HEK293 (cell line): ENCODE results near the gene VASH2.

Experiments
- CTCF ChIA-PET: fragments of 350-600 bp; formaldehyde crosslinking; extraction: SDS; loops from one replicate; lab custom pipeline; 2021; ENCODE audit warnings: antibody characterized with exemption; lab: Yijun Ruan, JAX
- POLR2A ChIA-PET: fragments of 300-600 bp; formaldehyde crosslinking; extraction: SDS; loops from one replicate; lab custom pipeline; 2020; ENCODE audit warnings: antibody characterized with exemption, inconsistent platforms; lab: Yijun Ruan, JAX
- H3K27ac ChIP-seq: fragments of 200-500 bp; sonication (Bioruptor generic); 2 replicates; pipeline ENCODE4 v1.5.1; 2014; ENCODE audit warnings: low read depth, low read length, control low read depth, inconsistent platforms; ENCODE audit errors: extremely low read depth
- H3K36me3 ChIP-seq, 2 experiments: fragments of 200-500 bp in 1 of 2; sonication (Bioruptor generic) in 1 of 2; 1 replicate in 1 of 2; 2 replicates in 1 of 2; pipeline ENCODE4 v1.5.1; 2014 to 2017; ENCODE audit warnings: inconsistent platforms in 2 of 2, low read length in 2 of 2; ENCODE audit not compliant: control insufficient read depth in 2 of 2, insufficient read depth in 1 of 2
- H3K4me1 ChIP-seq: fragments of 200-500 bp; sonication (Bioruptor generic); 2 replicates; pipeline ENCODE4 v1.5.1; 2014; ENCODE audit warnings: mild to moderate bottlenecking, low read length, inconsistent platforms; ENCODE audit not compliant: control insufficient read depth, insufficient read depth
- H3K4me3 ChIP-seq: 2 replicates; pipeline ENCODE4 v1.5.1; 2011; ENCODE audit warnings: low read depth, mild to moderate bottlenecking, control low read depth, low read length, moderate library complexity
- H3K9me3 ChIP-seq: fragments of 200-500 bp; sonication (Bioruptor generic); 2 replicates; pipeline ENCODE4 v1.5.1; 2014; ENCODE audit warnings: low read depth, low read length, inconsistent platforms; ENCODE audit not compliant: control insufficient read depth, insufficient read depth
- FEZF1 ChIP-seq: fragments of 450-650 bp; formaldehyde crosslinking; IDR thresholded peaks from 2 replicates; pipeline ENCODE4 v1.5.1; 2016; ENCODE audit warnings: missing biosample characterization, missing genetic modification characterization
- HOXA7 ChIP-seq: sonication (generic); formaldehyde crosslinking; IDR thresholded peaks from 2 replicates; pipeline ENCODE4 v1.8.1; 2022; ENCODE audit warnings: missing genetic modification reagents, borderline replicate concordance
- HOXC10 ChIP-seq: sonication (generic); formaldehyde crosslinking; IDR thresholded peaks from 2 replicates; pipeline ENCODE4 v1.8.1; 2023; ENCODE audit warnings: mild to moderate bottlenecking, missing genetic modification reagents
- KLF10 ChIP-seq: fragments of 450-650 bp; IDR thresholded peaks from 2 replicates; pipeline ENCODE4 v1.5.1; 2018; ENCODE audit warnings: missing biosample characterization, mild to moderate bottlenecking, missing genetic modification characterization
- MEIS1 ChIP-seq: sonication (generic); formaldehyde crosslinking; IDR thresholded peaks from 2 replicates; pipeline ENCODE4 v1.8.1; 2022; ENCODE audit warnings: missing genetic modification reagents, mild to moderate bottlenecking, borderline replicate concordance
- SCRT2 ChIP-seq: fragments of 450-650 bp; formaldehyde crosslinking; IDR thresholded peaks from 2 replicates; pipeline ENCODE4 v1.5.1; 2016; ENCODE audit warnings: missing biosample characterization, missing genetic modification characterization
- ZBTB20 ChIP-seq: fragments of 450-650 bp; formaldehyde crosslinking; IDR thresholded peaks from 2 replicates; pipeline ENCODE4 v1.5.1; 2016; ENCODE audit warnings: missing biosample characterization, missing genetic modification characterization
- ZBTB21 ChIP-seq: fragments of 450-650 bp; formaldehyde crosslinking; IDR thresholded peaks from 2 replicates; pipeline ENCODE4 v1.5.1; 2017; ENCODE audit warnings: missing biosample characterization, missing genetic modification characterization
- ZNF155 ChIP-seq: fragments of 450-650 bp; formaldehyde crosslinking; IDR thresholded peaks from 2 replicates; pipeline ENCODE4 v1.5.1; 2016; ENCODE audit warnings: missing biosample characterization, missing genetic modification characterization
- ZNF214 ChIP-seq: fragments of 450-650 bp; formaldehyde crosslinking; IDR thresholded peaks from 2 replicates; pipeline ENCODE4 v1.5.1; 2017; ENCODE audit warnings: missing biosample characterization, mild to moderate bottlenecking, missing genetic modification characterization, borderline replicate concordance
- ZNF221 ChIP-seq: fragments of 450-650 bp; formaldehyde crosslinking; IDR thresholded peaks from 2 replicates; pipeline ENCODE4 v1.5.1; 2017; ENCODE audit warnings: missing biosample characterization, missing genetic modification characterization, borderline replicate concordance
- ZNF24 ChIP-seq: fragments of 450-650 bp; formaldehyde crosslinking; IDR thresholded peaks from 2 replicates; pipeline ENCODE4 v1.5.1; 2016; ENCODE audit warnings: missing biosample characterization, missing genetic modification characterization
- ZNF311 ChIP-seq: fragments of 450-650 bp; formaldehyde crosslinking; IDR thresholded peaks from 2 replicates; pipeline ENCODE4 v1.5.1; 2017; ENCODE audit warnings: missing biosample characterization, missing genetic modification characterization, borderline replicate concordance
- ZNF341 ChIP-seq: fragments of 450-650 bp; formaldehyde crosslinking; IDR thresholded peaks from 2 replicates; pipeline ENCODE4; 2016; ENCODE audit warnings: low read depth, missing biosample characterization, missing genetic modification characterization
- ZNF350 ChIP-seq: fragments of 450-650 bp; formaldehyde crosslinking; IDR thresholded peaks from 2 replicates; pipeline ENCODE4 v1.5.0; 2017; ENCODE audit warnings: missing biosample characterization, mild to moderate bottlenecking, missing genetic modification characterization
- ZNF404 ChIP-seq: fragments of 450-650 bp; formaldehyde crosslinking; IDR thresholded peaks from 2 replicates; pipeline ENCODE4 v1.5.1; 2017; ENCODE audit warnings: missing biosample characterization, missing genetic modification characterization
- ZNF561 ChIP-seq: fragments of 450-650 bp; IDR thresholded peaks from 2 replicates; pipeline ENCODE4 v1.5.1; 2018; ENCODE audit warnings: missing biosample characterization, missing genetic modification characterization, borderline replicate concordance
- ZNF677 ChIP-seq: fragments of 450-650 bp; IDR thresholded peaks from 2 replicates; pipeline ENCODE4 v1.5.0; 2018; ENCODE audit warnings: missing biosample characterization, mild to moderate bottlenecking, missing genetic modification characterization, moderate library complexity
- ZNF76 ChIP-seq: fragments of 450-650 bp; formaldehyde crosslinking; IDR thresholded peaks from 2 replicates; pipeline ENCODE4; 2016; ENCODE audit warnings: low read depth, missing biosample characterization, missing genetic modification characterization, borderline replicate concordance
- ZNF792 ChIP-seq: fragments of 450-650 bp; formaldehyde crosslinking; IDR thresholded peaks from 2 replicates; pipeline ENCODE4 v1.5.1; 2016; ENCODE audit warnings: missing biosample characterization, missing genetic modification characterization
- ZNF830 ChIP-seq: fragments of 450-650 bp; IDR thresholded peaks from 2 replicates; pipeline ENCODE4 v1.5.0; 2018; ENCODE audit warnings: missing biosample characterization, missing genetic modification characterization, low read depth, mild to moderate bottlenecking, moderate library complexity
- TF ChIP-seq, protein P1 (sequence below): fragments of 450-650 bp; formaldehyde crosslinking; IDR thresholded peaks from 2 replicates; pipeline ENCODE4 v1.5.1; 2017; ENCODE audit warnings: missing biosample characterization, missing genetic modification characterization
- TF ChIP-seq, protein P2 (sequence below): fragments of 450-650 bp; formaldehyde crosslinking; IDR thresholded peaks from 2 replicates; pipeline ENCODE4 v1.5.1; 2016; ENCODE audit warnings: missing biosample characterization, missing genetic modification characterization
- TF ChIP-seq, protein P3 (sequence below): fragments of 450-650 bp; formaldehyde crosslinking; IDR thresholded peaks from 2 replicates; pipeline ENCODE4 v1.5.1; 2016; ENCODE audit warnings: missing biosample characterization, missing genetic modification characterization, borderline replicate concordance
- TF ChIP-seq, protein P4 (sequence below): IDR thresholded peaks from 2 replicates; pipeline ENCODE4 v1.6.1; 2011; ENCODE audit warnings: mild to moderate bottlenecking, low read depth, low read length, borderline replicate concordance

The VASH2 gene

DNA sequence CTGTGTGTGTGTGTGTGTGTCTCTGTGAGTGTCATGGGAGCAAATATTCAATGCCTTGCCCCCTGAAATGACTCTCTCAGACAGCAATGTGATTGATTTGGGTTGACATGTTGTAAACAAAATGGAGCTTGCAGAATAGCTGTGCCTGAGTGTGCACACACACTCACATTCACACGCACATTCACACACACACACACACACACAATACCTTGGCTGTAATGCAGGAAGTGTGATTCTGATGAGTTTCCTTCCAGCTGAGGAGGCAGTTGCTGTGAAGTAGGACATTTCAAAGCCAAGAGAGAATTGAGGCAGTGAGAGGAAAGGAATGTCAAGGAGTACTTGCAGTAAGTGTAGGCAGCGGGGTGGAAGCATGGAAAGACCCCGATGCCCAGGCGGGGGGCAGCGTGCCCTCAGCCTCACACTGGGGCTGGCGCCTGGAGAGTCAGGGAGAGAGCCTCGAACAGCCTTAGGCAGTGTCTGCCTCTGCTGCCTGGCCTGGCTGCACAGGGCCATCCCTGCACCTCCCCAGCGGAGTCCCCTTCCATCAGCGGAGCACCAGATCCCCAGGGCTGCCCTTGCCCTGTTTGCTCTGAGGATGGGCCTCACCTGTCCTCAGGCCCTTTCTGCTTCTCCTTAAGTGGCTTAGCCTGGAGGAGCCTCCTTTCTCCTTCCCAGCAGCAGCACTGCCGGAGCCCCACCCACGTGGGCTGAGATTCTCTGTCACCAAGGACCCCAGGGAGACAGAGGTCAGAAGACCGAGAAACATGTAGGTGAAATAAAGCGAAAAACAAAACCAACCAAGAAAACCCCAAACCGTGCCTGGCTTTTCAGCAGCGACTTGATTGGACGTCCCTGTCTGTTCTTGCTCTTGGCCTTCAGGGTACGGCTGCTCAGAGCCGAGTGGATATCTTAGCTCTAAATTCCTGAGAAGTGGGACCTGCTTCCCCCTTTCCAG is 9.2 kb downstream of the VASH2 start:
- Histone ChIP-seq H3K27ac (no peak overlapping the region), H3K4me3 (no peak overlapping the region), H3K9me3 (no peaks in the 10 kb centered on the region), H3K4me1 (no peaks in the 10 kb centered on the region), H3K36me3 (peaks cover 0 to 3% of the 10 kb centered on the region in 2 experiments; a peak in 2 of 3 replicates)
- TF ChIP-seq, protein P1, sequence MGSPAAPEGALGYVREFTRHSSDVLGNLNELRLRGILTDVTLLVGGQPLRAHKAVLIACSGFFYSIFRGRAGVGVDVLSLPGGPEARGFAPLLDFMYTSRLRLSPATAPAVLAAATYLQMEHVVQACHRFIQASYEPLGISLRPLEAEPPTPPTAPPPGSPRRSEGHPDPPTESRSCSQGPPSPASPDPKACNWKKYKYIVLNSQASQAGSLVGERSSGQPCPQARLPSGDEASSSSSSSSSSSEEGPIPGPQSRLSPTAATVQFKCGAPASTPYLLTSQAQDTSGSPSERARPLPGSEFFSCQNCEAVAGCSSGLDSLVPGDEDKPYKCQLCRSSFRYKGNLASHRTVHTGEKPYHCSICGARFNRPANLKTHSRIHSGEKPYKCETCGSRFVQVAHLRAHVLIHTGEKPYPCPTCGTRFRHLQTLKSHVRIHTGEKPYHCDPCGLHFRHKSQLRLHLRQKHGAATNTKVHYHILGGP (tag by site-specific recombination), result no peak
- no peak for TF ChIP-seq ZNF155 (tag by site-specific recombination)
- no peak for TF ChIP-seq ZNF214 (tag by site-specific recombination)
- TF ChIP-seq MEIS1 (CRISPR knock-in tag), result no peak
- TF ChIP-seq ZNF561, result no peak
- TF ChIP-seq HOXC10 (CRISPR knock-in tag), result no peak
- TF ChIP-seq ZNF792 (tag by site-specific recombination), result no peak
- no peak for TF ChIP-seq ZNF24
- TF ChIP-seq, protein P2, sequence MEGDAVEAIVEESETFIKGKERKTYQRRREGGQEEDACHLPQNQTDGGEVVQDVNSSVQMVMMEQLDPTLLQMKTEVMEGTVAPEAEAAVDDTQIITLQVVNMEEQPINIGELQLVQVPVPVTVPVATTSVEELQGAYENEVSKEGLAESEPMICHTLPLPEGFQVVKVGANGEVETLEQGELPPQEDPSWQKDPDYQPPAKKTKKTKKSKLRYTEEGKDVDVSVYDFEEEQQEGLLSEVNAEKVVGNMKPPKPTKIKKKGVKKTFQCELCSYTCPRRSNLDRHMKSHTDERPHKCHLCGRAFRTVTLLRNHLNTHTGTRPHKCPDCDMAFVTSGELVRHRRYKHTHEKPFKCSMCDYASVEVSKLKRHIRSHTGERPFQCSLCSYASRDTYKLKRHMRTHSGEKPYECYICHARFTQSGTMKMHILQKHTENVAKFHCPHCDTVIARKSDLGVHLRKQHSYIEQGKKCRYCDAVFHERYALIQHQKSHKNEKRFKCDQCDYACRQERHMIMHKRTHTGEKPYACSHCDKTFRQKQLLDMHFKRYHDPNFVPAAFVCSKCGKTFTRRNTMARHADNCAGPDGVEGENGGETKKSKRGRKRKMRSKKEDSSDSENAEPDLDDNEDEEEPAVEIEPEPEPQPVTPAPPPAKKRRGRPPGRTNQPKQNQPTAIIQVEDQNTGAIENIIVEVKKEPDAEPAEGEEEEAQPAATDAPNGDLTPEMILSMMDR (tag by site-specific recombination), result no peak
- no peak for TF ChIP-seq ZNF677 (tag by site-specific recombination)
- no peak for TF ChIP-seq ZNF341
- no peak for TF ChIP-seq ZNF311 (tag by site-specific recombination)
- no peak for TF ChIP-seq SCRT2 (tag by site-specific recombination)
- TF ChIP-seq KLF10 (tag by site-specific recombination), result no peak
- TF ChIP-seq ZNF221 (tag by site-specific recombination), result no peak
- TF ChIP-seq ZBTB20 (tag by site-specific recombination), result no peak
- CTCF ChIA-PET, result interaction anchor here (0.6 kb wide), 1 partner anchor 8 kb away, joined by 3 read pairs; no protein-coding TSS in a partner anchor
- POLR2A ChIA-PET, result no interaction called here

DNA sequence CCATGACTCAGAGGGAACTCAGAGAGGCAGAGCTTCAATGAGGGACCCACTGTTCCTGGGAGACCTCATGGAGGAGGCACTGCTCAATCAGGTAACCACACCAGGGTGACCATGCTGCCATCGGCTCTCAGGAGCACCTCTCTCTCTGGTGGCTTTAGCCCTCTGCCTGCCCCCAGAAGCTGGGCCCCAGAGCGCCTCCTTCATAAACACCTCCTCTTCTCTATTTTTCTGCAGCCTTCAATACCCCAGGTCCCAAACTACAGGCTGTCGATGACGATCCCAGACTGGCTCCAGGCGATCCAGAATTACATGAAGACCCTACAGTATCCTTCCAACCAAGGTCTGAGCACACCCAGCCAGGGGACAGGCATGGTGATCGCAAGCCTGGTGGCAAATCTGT is 10.6 kb downstream of the VASH2 start:
- POLR2A ChIA-PET, result no interaction called here
- Histone ChIP-seq H3K4me1 (no peaks in the 10 kb centered on the region), H3K36me3 (peaks cover 0 to 3% of the 10 kb centered on the region in 2 experiments; a peak in 2 of 3 replicates), H3K27ac (no peak overlapping the region), H3K9me3 (no peaks in the 10 kb centered on the region), H3K4me3 (no peak overlapping the region)
- CTCF ChIA-PET, result no interaction called here
- TF ChIP-seq, protein P3, sequence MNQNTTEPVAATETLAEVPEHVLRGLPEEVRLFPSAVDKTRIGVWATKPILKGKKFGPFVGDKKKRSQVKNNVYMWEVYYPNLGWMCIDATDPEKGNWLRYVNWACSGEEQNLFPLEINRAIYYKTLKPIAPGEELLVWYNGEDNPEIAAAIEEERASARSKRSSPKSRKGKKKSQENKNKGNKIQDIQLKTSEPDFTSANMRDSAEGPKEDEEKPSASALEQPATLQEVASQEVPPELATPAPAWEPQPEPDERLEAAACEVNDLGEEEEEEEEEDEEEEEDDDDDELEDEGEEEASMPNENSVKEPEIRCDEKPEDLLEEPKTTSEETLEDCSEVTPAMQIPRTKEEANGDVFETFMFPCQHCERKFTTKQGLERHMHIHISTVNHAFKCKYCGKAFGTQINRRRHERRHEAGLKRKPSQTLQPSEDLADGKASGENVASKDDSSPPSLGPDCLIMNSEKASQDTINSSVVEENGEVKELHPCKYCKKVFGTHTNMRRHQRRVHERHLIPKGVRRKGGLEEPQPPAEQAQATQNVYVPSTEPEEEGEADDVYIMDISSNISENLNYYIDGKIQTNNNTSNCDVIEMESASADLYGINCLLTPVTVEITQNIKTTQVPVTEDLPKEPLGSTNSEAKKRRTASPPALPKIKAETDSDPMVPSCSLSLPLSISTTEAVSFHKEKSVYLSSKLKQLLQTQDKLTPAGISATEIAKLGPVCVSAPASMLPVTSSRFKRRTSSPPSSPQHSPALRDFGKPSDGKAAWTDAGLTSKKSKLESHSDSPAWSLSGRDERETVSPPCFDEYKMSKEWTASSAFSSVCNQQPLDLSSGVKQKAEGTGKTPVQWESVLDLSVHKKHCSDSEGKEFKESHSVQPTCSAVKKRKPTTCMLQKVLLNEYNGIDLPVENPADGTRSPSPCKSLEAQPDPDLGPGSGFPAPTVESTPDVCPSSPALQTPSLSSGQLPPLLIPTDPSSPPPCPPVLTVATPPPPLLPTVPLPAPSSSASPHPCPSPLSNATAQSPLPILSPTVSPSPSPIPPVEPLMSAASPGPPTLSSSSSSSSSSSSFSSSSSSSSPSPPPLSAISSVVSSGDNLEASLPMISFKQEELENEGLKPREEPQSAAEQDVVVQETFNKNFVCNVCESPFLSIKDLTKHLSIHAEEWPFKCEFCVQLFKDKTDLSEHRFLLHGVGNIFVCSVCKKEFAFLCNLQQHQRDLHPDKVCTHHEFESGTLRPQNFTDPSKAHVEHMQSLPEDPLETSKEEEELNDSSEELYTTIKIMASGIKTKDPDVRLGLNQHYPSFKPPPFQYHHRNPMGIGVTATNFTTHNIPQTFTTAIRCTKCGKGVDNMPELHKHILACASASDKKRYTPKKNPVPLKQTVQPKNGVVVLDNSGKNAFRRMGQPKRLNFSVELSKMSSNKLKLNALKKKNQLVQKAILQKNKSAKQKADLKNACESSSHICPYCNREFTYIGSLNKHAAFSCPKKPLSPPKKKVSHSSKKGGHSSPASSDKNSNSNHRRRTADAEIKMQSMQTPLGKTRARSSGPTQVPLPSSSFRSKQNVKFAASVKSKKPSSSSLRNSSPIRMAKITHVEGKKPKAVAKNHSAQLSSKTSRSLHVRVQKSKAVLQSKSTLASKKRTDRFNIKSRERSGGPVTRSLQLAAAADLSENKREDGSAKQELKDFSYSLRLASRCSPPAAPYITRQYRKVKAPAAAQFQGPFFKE (tag by site-specific recombination), result no peak
- TF ChIP-seq ZBTB21, result no peak
- no peak for TF ChIP-seq ZNF404 (tag by site-specific recombination)
- TF ChIP-seq ZNF350 (tag by site-specific recombination), result no peak
- no peak for TF ChIP-seq ZNF76 (tag by site-specific recombination)
- no peak for TF ChIP-seq HOXA7 (CRISPR knock-in tag)
- no peak for TF ChIP-seq FEZF1 (tag by site-specific recombination)
- no peak for TF ChIP-seq ZNF830 (tag by site-specific recombination)
- TF ChIP-seq, protein P4, sequence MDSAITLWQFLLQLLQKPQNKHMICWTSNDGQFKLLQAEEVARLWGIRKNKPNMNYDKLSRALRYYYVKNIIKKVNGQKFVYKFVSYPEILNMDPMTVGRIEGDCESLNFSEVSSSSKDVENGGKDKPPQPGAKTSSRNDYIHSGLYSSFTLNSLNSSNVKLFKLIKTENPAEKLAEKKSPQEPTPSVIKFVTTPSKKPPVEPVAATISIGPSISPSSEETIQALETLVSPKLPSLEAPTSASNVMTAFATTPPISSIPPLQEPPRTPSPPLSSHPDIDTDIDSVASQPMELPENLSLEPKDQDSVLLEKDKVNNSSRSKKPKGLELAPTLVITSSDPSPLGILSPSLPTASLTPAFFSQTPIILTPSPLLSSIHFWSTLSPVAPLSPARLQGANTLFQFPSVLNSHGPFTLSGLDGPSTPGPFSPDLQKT, result no peak
